Medulla oblongata (tissue), 1 donor: Measurements from ENCODE around the gene GRIN2B.

Experiments
- DNase-seq: peaks from one replicate; pipeline ENCODE4 v3.0.0-alpha.2; 2015; ENCODE audit errors: extremely low spot score

Gene GRIN2B

DNA sequence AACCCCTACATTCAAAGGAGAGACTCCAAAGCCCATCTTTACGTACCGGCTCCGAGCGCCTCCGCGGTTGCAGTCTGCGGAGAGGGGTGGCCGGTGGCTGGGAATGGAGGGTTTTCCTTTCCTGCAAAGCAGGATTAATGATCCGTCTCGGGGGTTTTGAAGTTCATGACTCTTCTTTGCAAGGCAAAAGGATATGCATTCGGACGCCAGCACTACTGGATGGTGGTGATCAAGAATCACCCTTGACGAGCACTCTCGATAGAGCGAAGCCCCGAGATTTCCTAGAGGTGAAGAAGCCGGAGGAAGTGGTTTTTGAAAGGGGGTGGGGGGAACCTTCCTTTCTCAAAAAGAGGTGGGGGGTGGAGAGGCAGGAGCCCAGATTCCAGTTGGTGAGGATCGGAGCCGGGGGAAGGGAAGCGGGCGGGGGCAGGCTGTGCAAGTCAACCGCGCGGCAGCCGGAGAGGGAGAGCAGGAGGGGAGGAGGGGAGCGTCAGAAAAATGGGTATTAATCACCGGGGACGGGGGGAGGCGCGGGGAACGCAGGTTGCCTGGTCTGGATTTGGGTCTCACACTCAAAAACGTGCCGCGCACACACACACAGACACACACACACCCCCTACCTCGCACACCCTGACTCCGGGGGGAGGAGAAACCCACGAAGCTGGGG, at the start of gene GRIN2B:
Gene GRIN2B (minus strand): TSS at position 307 of the 667 bp plus-strand sequence. CDS start 115,394 bp downstream, outside the sequence.
- no peak for DNase-seq

DNA sequence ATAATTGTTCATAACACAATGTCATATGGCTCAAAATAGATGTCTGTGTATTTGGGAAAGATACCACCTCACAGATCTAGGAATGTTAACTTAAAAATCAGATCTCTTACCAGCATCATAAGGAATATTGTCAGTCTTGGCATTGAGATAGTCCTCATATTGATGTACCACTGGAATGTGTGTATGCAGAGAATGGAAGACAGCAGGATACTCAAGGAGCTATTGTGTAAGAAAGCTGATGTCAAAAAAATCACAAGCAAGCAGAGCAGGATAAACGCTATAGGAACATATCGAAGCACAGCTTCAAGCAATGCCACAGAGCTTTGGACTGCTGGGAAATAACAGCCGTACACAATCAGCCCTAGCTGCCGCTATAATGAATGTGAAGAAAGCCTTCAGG, 45.1 kb upstream of the GRIN2B start:
- no peak for DNase-seq

DNA sequence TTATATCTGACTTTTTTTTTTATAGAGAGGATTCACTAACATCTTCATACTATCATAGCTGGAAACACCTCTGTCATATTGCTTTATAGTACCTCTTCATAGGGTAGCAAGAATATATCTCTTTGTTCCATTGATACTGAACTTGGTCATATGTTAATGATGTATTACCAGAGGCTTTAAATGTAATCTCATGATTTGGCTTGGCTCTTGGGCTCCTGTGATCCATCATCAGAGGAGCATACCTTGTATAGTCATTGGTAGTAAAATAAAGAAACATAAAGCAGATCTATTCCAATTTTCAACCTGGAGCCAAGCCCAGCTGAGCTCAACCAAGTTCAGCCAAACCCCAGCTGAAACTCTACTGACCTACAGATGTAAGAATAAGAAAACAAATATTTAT, 43.2 kb upstream of the GRIN2B start:
- DNase-seq, result no peak

DNA sequence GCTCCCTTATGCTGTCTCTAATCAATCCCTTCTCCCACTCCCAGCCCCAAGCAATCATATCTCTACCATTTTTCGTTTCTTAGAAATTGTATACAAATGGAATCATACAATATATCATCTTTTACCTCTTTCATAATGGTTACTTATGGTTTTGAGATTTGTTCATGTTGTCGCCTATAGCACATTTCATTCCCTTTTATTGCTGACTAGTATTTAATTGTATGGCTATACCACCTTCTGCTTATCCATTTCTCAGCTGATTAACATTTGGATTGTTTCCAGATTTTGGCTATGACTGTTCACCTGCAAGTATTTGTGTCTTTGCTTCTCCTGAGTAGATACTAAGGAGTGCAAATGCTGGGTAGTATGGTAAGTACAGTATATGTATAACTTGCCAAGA, 36.7 kb upstream of the GRIN2B start:
- DNase-seq, result no peak

DNA sequence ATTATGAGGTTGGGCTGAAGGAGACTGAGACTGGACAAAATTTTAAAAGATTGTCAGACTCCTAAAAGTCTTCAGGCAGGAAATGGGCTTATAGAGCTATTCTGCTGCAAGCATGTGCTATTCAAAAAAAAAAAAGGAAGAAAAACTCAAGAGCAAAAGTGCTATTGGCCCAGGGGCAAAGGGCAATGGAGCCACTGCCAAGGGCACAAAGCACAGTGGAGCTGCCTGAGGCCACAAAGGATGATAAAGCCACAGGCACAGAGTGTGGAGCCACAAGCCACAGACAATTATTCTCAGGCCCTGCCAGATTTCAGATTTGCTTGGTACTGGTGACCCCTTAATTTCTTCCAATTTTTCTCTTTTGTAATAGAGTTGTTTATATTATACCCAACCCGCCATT, 29.6 kb upstream of the GRIN2B start:
- no peak for DNase-seq

DNA sequence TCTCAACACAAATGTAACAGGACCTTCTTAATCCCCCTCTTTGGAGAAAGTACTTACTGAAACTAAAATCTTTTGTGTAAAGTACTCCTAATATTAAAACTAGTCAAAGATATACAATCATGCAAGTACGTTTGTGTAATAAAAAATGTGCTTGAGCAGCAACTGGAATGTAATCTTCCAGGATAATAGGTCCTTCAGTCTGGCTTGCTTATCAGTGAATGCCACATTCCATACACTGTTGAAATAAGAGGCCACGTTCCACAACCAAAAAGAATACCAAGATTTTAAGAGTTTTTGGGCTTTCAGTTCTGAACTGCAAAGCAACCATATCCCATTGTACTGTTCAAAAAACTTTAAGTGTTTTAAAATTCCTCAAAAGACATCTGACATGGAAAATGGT, 26.2 kb upstream of the GRIN2B start:
- DNase-seq, result no peak

DNA sequence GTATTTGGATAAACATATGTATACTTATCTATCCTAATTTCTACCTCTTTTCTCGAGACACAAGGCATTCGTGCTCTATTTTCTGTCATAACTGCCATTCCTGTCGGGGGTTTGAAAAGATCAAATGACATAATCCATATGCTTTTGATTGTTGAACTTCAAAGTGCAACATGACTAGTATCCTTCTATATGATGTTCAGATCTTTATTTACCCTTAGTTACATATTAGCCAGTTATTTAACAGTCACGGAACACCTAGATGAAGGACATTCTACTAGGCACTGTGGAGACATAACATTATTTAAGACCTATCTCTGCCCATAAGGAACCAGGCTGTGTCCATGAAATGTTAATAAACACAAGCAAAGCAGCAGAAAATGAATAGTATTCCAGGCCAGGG, 11.2 kb upstream of the GRIN2B start:
- DNase-seq, result no peak

DNA sequence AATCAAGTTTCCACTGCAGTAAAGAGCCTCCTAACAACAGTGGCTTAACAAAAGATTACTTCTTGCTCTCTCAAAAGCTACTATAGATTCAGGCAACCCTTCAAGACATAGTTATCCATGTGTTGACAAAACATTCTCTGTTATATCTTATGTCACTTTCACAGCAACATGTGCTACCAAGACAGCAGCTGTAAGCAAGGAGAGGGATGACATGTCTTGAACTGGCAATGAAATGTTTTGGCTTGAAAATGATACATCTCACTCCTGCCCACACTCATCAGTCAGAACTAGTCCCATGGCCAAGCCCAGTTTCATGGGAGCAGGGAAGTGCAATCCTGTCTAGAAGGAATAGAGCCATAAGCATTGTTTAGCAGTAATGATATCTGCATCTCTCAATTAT, 10.7 kb upstream of the GRIN2B start:
- no peak for DNase-seq

DNA sequence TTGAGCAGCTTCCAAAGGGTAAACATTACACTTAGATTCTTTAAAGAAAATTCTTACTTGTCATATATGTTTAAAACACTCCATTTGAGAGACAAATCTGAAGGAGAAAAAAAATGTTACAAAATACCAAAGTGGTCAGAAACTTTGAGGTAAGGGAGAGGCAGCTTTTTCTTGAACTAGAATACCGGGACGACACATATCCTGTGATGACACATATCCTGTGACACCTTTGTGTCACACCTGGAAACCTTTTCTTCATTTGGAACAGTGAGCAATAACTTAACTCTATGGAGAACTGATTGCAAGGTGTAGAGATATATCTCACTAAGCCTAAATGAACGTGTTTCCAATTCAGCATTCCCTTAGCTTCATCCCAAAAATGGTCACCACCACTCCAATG, 4.6 kb upstream of the GRIN2B start:
- no peak for DNase-seq

DNA sequence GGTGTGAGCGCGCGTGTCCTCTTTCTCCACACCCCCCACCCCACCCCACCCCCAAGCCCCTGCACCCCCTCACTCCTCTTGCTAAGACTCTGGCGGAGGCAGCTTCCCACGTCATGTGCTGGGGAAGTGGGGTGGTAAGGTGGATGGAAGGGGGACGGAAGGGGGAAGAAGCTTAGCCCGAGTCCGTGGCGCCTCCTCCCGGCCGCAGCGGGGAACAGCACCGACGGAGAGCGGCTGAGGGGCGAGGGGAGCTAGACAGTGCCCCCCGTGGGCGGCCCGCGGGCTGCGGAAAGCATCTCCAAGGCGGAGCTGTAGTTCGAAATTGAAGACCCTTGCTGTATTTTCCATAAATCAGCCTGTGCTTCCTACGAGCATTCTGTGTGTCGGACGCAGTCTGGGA, 588 bp upstream of the GRIN2B start:
- DNase-seq, result no peak

DNA sequence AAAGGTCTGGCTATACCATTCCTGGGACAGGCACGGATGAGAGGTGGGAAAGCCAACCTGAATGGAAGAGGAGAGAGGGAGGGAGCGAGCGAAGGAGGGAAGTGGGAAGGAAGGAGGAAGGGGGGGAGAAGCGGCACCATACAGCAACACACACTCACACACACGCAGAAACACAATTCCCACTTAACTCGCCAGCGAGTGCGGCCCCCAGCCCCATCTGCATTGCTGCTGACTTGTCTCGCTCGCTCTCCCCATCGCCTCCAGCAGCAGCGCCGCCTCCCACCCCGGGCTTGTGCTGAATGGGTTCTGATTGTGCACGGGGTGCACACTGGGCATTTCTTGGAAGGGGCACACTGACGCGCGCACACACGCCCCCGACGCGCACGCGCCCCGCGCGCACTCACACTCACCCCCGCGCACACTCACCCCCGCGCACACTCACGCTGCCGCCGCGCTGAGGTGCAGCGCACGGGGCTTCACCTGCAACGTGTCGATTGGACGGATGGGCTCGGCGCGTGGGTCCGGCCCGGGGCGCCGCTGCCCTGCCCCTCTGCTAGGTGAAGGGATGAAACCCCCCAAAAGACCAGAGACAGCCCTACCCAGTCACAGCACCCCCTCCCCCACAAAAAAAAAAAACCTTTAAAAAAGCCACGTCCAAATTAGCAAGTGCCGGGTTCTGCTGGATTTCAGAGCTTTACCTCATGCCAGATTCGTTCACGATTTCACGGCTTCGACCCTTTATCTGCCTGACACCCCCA, 685 bp downstream of the GRIN2B start:
- no peak for DNase-seq

DNA sequence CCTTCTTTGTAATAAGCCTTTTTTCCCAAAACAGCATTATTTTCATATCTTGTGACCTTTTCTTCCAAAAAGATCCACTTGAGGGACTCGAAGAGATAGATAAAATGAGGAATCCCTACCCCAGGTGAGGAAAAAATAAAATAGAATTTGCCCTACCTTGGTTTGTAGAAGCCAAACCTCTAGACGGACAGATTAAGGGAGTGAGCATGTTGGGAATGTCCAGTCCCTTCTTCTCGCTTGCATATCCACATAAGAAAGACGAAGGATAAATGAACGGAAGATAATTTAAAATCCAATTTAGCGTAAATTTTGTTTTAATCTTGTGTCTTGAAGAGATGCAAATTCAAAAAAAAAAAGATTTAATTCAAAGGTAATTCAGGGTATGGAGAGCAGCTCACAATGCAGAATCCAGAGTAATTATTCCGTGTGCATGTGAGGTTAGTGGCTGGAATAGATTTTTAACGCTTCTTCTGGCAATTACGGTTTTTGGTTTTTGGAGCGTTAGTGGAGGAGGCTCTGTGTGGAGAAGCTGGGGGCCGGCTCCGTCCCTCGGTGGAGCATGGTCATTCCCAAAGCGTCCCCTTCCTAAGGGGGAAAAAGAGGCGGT, 1.5 kb downstream of the GRIN2B start:
- DNase-seq, result no peak

DNA sequence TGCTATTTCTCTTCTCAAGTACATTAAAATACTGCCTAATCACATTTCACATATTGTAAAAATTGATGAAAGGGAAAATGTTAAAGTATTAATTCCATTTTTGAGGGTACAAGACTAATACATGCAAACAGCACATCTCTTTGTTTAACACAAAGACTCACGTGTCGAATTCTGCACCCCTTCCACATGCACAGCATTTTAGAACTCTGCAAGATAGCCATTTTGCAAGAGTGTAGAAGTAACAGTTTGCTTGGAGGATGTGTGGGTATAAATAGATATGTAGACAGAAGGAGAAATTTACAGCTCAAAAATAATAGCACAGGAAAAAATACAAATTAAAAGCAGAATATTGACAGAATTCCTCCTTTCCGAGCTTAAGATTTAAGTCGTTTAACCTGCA, 2.5 kb downstream of the GRIN2B start:
- DNase-seq, result no peak

DNA sequence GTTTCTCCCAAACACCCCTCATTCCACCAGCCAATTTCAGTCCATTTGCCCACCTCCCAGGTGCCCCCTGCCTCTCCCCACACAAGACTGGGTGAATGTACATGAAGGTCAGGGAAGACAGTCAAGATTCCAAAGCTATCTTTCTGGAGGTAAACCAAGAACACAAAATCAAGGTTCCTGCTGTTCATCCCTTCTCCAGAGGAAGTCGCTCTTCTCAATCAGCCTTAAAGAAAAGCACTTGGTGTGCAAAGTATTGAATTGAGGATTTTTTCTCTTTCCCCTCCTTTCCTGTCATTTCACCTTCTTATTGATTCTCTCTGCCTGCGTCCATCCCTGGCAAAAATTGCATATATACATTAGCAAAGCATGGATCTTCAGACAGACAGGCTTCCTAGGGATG, 4.5 kb downstream of the GRIN2B start:
- no peak for DNase-seq

DNA sequence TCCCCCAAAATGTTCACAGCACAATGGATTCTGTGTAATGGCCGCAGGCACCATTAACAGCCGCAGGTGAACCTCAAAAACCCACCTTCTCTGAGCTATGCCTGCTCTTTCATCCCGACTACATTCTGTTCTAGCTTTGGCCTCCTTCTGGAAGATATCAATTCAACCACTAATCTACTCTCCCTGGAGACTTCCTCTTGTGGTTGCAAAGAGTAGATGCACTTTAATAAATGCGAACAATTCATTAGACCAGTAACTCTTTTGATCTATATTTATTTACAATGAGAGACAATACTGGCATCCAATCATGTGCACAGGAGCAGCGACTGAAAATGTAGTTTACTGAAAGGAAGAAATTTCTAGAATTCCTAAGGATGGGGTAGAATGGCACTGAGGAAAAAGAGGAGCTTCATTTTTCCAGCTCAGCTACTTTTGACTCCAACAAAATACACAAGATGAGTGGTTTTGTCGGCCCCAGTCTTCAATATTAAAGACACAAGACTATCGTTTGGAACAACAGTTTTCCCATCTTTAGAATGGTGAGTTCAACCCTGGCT, 5.3 kb downstream of the GRIN2B start:
- DNase-seq, result no peak

DNA sequence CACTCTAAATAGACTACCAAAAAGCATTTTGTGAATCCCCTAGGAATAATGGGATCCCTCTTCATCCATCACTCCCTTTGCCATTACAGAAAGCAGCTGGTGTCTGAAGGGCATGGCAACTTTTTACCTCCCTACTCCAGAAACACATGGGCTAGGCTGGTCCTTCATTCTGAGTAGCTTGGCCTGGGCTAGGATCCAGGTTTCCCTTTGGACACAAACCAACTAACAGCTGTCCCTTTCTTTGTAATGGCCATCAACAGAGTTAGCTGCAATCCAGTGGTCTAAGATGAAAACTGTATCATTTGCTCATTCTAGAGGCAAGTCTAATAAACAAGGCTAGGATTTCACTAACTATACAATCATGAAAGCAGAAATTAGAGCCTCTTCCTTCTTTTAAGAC, 7.4 kb downstream of the GRIN2B start:
- peak; percentile 45 for DNase-seq

DNA sequence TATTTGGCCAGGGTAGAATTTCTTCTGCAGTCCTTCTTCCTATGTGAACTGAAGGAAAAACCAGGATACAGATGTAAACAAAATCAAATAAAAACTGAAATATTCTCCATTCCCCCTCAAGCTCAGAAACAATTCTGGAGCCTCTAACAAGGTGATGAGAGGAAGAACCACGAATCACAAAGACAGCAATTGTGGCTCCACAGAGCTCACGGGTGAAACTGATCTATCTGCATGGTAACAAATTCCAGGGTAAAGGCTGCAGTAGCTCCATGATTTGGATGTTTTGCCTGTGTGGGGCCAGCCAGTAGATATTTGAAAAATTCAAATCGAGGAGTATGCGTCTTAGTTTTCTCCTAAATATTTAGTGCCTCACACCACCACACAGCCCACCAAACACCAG, 10.6 kb downstream of the GRIN2B start:
- DNase-seq, result no peak

DNA sequence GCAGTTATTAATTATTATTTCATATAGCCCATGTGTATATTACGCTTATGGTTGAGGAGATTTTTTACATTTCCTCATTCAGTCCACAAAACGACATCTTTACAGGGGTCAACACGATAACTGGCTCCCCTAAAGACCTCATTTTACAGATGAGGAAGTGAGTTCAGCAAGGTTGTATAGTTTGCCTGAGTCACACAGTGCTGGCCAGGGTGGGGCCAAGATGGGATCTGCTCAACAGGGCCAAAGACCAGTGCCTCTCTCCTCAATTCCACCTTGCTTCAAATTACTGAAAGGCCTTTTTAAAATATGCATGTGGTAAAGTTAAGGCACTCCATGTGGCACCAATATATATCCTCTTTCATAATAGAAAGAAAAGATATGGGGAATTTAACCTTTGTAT, 13.1 kb downstream of the GRIN2B start:
- DNase-seq, result no peak

DNA sequence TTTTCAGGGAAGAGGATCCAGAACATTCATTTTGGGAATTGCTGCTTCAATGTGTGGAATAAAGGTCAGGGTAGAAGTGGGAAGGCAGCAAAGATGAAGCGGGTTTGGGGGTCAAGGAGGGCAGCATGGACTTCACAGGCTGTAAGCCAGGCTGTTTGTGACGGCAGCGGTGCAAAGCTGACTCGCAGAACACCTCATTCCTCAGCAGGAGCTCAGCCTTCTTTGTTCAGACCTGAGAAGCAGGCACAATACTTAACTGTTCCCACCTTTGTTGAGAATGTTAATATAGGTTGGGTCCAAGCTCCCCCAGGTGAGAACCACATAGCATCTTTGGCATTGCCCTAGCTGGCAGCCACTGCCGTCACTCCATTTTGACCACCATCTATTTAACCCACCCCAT, 16.7 kb downstream of the GRIN2B start:
- DNase-seq, result no peak

DNA sequence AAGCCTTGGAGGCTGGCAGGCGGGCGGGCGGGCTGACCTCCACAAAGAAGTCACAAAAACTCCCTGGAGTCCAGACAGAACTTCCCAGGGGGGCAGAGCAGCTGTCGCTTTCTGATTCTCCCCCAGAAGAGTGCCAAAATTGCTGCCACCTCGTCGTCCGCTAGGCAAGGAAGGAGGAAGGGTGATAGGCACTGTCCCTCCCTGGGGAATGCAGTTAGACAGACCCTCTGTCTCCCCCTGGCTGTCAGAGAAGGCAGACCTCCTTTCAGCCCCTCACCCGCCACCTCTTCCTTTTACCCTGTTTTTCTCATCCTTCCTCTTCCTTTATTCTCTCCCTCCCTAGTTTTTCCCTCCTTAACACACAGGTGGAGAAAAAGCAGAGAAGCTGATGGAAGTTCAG, 18.7 kb downstream of the GRIN2B start:
- no peak for DNase-seq

DNA sequence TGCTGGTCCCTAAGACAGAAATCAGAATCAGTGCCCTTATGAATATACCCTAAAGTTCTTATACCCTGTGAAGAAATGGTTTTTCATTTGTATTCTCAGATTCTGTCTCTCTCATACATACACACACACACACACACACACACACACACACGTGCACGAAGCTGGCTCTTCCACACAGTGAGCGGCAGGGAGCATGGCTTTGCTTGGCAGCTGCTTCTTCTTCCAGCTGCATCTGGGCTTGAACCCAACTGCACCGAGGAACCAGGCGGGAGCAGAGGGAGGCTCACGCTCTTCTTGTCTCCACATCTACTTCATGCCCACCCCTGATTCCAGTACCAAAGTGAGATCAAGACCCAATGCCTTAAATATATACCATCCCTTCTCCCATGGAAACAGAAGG, 19.4 kb downstream of the GRIN2B start:
- peak; percentile 46 for DNase-seq

DNA sequence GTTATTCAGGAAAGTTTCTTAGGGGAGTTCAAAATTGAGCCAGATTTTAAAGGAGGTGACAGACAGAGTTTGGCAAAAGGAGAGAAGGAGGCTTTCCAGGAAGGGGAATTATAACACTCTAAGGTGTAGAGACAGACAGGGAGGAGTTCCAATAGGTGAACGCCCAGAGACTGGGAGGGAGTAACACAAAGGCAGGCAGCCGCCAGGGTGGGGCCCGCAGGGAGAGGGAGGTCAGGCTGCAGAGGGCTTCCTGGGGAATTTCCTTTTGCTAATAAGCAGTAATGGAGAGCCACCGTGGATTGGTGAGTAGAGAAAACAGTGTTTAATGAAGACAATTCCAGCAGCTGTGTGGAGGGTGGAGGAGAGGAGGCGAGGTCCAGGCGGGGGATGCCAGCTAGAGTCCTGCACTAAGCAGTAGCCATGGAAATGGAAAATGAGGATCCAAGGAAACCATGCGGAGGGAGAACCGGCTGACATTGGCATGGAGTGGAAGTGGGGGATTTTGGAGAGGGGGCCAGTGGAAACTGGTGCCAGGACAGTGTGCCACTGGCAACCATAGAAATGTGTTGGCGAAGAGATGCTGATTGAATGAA, 22.2 kb downstream of the GRIN2B start:
- DNase-seq, result peak; percentile 48

DNA sequence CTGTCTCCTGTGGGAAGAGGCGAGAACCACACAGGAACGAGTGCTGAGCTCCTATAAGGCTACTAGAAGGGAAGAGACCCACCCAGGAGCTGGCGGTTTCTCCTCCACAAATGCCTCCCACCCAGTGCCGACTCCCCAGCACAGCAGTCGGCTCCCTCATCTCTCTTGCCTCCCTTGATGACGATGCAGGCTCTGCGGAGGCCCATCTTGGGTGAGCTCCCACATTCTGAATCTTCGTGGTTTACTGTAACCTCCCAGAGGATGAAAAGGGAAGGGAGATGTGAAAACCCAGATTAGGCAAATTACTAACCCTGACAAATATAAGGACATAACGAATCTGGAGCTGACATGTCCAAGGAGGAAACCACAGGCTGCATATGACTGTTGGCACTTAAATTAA, 23.8 kb downstream of the GRIN2B start:
- no peak for DNase-seq
